Mesodermal cell (in vitro differentiated cells): Measurements from ENCODE around the gene GRK4.
"Not testable (repeated sequence)": the region's sequence is repeated elsewhere in the genome, so short reads cannot be mapped to it uniquely, and the experiment has no call there.

Experiments
- H3K27ac ChIP-seq: 2 replicates; pipeline ENCODE4 v1.7.0; 2013; ENCODE audit warnings: mild to moderate bottlenecking, low read depth, low read length, moderate library complexity; ENCODE audit not compliant: severe bottlenecking
- H3K36me3 ChIP-seq: 2 replicates; pipeline ENCODE4 v1.7.1; 2013; ENCODE audit warnings: mild to moderate bottlenecking, low read length, moderate library complexity; ENCODE audit not compliant: control insufficient read depth, insufficient read depth
- H3K4me1 ChIP-seq: one replicate; pipeline ENCODE4 v1.7.1; 2013; ENCODE audit warnings: mild to moderate bottlenecking, low read length; ENCODE audit not compliant: insufficient read depth, control insufficient read depth, poor library complexity, severe bottlenecking
- H3K4me3 ChIP-seq: 2 replicates; pipeline ENCODE4 v1.7.0; 2013; ENCODE audit warnings: low read length, control low read depth, mild to moderate bottlenecking; ENCODE audit not compliant: insufficient read depth, poor library complexity, severe bottlenecking; ENCODE audit errors: extremely low read depth
- H3K9me3 ChIP-seq: 2 replicates; pipeline ENCODE4 v1.7.1; 2013; ENCODE audit warnings: mild to moderate bottlenecking, low read length, moderate library complexity; ENCODE audit not compliant: control insufficient read depth
- WGBS, 2 experiments: methylation state at CpG; one replicate each; pipeline ENCODE4 v1.1.5; 2013; ENCODE audit warnings: missing lambda C conversion rate in 2 of 2; ENCODE audit not compliant: insufficient coverage in 2 of 2; 5-methylcytosine and 5-hydroxymethylcytosine counted together

Gene GRK4

GRCh38 chr4:2943364-2944090, 19.8 kb upstream of the GRK4 start:
- Histone ChIP-seq H3K36me3 (peaks cover 92% of the 10 kb centered on the region), H3K27ac (no peak overlapping the region), H3K4me3 (no peak overlapping the region), H3K4me1 (no peaks in the 10 kb centered on the region), H3K9me3 (no peaks in the 10 kb centered on the region)
- WGBS, 2 experiments: 93 to 97% methylated on average over 8 to 11 of the region's 20 CpGs

GRCh38 chr4:2944091-2944482, 19.3 kb upstream of the GRK4 start:
- Histone ChIP-seq H3K4me1 (no peaks in the 10 kb centered on the region), H3K36me3 (peaks cover 92% of the 10 kb centered on the region), H3K9me3 (no peaks in the 10 kb centered on the region), H3K4me3 (no peak overlapping the region), H3K27ac (no peak overlapping the region)
- 94 to 99% methylated on average over 9 to 11 of the region's 11 CpGs for WGBS, 2 experiments

GRCh38 chr4:2944586-2945526, 18.5 kb upstream of the GRK4 start:
- 95% methylated on average over 21 to 26 of the region's 30 CpGs for WGBS, 2 experiments

GRCh38 chr4:2945619-2946604, 17.5 kb upstream of the GRK4 start:
- not testable (repeated sequence) for H3K4me3 ChIP-seq

More at GRCh38 chr4:2944586-2945526, 18.5 kb upstream of the GRK4 start:
- H3K27ac ChIP-seq: no peak overlapping the region
- H3K9me3 ChIP-seq: no peaks in the 10 kb centered on the region
- H3K36me3 ChIP-seq: peaks cover 92% of the 10 kb centered on the region
- H3K4me1 ChIP-seq: no peaks in the 10 kb centered on the region
- H3K4me3 ChIP-seq: no peak overlapping the region

GRCh38 chr4:2946812-2947600, 16.4 kb upstream of the GRK4 start:
- Histone ChIP-seq H3K27ac (no peak overlapping the region), H3K4me3 (no peak overlapping the region), H3K36me3 (peaks cover 90% of the 10 kb centered on the region), H3K4me1 (no peaks in the 10 kb centered on the region), H3K9me3 (no peaks in the 10 kb centered on the region)
- WGBS, 2 experiments: 94 to 95% methylated on average over 14 to 17 of the region's 19 CpGs

More at GRCh38 chr4:2945619-2946604, 17.5 kb upstream of the GRK4 start:
- H3K9me3 ChIP-seq, H3K27ac ChIP-seq, H3K4me1 ChIP-seq: not testable (repeated sequence)
- 97% methylated on average over 14 to 20 of the region's 30 CpGs for WGBS, 2 experiments
- peaks cover 90% of the 10 kb centered on the region for H3K36me3 ChIP-seq

- Histone ChIP-seq H3K4me3 (no peak overlapping the region), H3K4me1 (no peaks in the 10 kb centered on the region), H3K27ac (no peak overlapping the region), H3K9me3 (no peaks in the 10 kb centered on the region), H3K36me3 (peaks cover 90% of the 10 kb centered on the region)
- 88 to 91% methylated on average over 8 to 11 of the region's 11 CpGs for WGBS, 2 experiments
These were observed 15.4 kb upstream of the GRK4 start for GRCh38 chr4:2947926-2948325.

GRCh38 chr4:2948895-2949781, 14.2 kb upstream of the GRK4 start:
- H3K9me3 ChIP-seq: no peaks in the 10 kb centered on the region
- H3K4me3 ChIP-seq: no peak overlapping the region
- WGBS, 2 experiments: 92 to 98% methylated on average over 10 of the region's 14 CpGs
- peaks cover 90% of the 10 kb centered on the region for H3K36me3 ChIP-seq
- no peak overlapping the region for H3K27ac ChIP-seq
- no peaks in the 10 kb centered on the region for H3K4me1 ChIP-seq

- Histone ChIP-seq H3K9me3 (no peaks in the 10 kb centered on the region), H3K36me3 (peaks cover 95% of the 10 kb centered on the region), H3K27ac (no peak overlapping the region), H3K4me3 (no peak overlapping the region), H3K4me1 (no peaks in the 10 kb centered on the region)
- WGBS, 2 experiments: 94 to 95% methylated on average over 11 of the region's 11 CpGs
These were observed 13.6 kb upstream of the GRK4 start for GRCh38 chr4:2949782-2950125.

- no peak overlapping the region for H3K4me3 ChIP-seq
- 92 to 98% methylated on average over 7 to 13 of the region's 16 CpGs for WGBS, 2 experiments
These were observed 13.0 kb upstream of the GRK4 start for GRCh38 chr4:2950221-2950989.

More at GRCh38 chr4:2950221-2950989, 13.0 kb upstream of the GRK4 start:
- H3K27ac ChIP-seq: no peak overlapping the region
- no peaks in the 10 kb centered on the region for H3K4me1 ChIP-seq
- H3K9me3 ChIP-seq: no peaks in the 10 kb centered on the region
- H3K36me3 ChIP-seq: peaks cover 94% of the 10 kb centered on the region
